ENCODE data around the gene PPP1R15A.

- TF ChIP-seq CTCF (IDR thresholded peaks at IDR 0.05) (no peak), ZFX (IDR thresholded peaks at IDR 0.05; ENCODE audit: borderline replicate concordance) (no peak)
These were observed 9.8 kb downstream of the PPP1R15A start for GRCh38 chr19:48881741-48882657.
